ENCODE measurements around the gene DDX10.

- TF ChIP-seq CTCF (conservative IDR thresholded peaks at IDR 0.05; ENCODE audit: low read depth, low read length) (no peak), EZH2 (IDR thresholded peaks at IDR 0.05; ENCODE audit: borderline replicate concordance, low read depth, low read length, poor library complexity, severe bottlenecking) (no peak)
Measured at GRCh38 chr11:108705061-108705460, 40.2 kb downstream of the DDX10 start.

Measured in A673 (cell line).